Urinary bladder (tissue), 4 donors: Measurements from ENCODE around the gene TGFB1. TPM values are rescaled to one million over a fixed set of nuclear protein-coding genes. Genes with fewer than 3 reads are reported as not detected.
"Not testable (repeated sequence)": the region's sequence is repeated elsewhere in the genome, so short reads cannot be mapped to it uniquely, and the experiment has no call there.

Experiments used
- DNase-seq: peaks from one replicate; pipeline ENCODE4 v3.0.0-alpha.2; 2015; ENCODE audit errors: extremely low spot score
- H3K27ac ChIP-seq: one replicate; pipeline ENCODE4 v1.5.1; 2013; ENCODE audit warnings: low read depth, mild to moderate bottlenecking, moderate library complexity
- H3K36me3 ChIP-seq: one replicate; pipeline ENCODE4 v1.6.1; 2013; ENCODE audit warnings: mild to moderate bottlenecking, moderate library complexity; ENCODE audit not compliant: insufficient read depth
- H3K4me1 ChIP-seq: one replicate; pipeline ENCODE4 v1.6.1; 2013; ENCODE audit warnings: mild to moderate bottlenecking, moderate library complexity; ENCODE audit not compliant: insufficient read depth
- H3K4me3 ChIP-seq: one replicate; pipeline ENCODE4 v1.5.1; 2013; ENCODE audit warnings: low read depth, low read length
- WGBS: extraction: QIAGEN DNeasy Blood & Tissue Kit; methylation state at CpG from one replicate; pipeline ENCODE4 v1.1.7; 2013; 5-methylcytosine and 5-hydroxymethylcytosine counted together
- polyA plus RNA-seq: library from polyadenylated mRNA; stranded (reverse); fragments of 200-250 nt; gene quantifications from one replicate; pipeline ENCODE4 v1.2.3, GENCODE V29; 2013
- total RNA-seq: library from RNA; depleted of rRNA; stranded (reverse); fragments of >200 nt; gene quantifications from one replicate; pipeline ENCODE4 v1.2.3, GENCODE V29; 2014
- donor health status: healthy with polysubstance abuse.
- donor health status: healthy.

TGFB1 gene
- total and polyA plus RNA-seq, 2 donors, result 9.2 to 58.9 TPM

- Histone ChIP-seq H3K27ac (no peak overlapping the region), H3K36me3 (peaks cover 3% of the 10 kb centered on the region), H3K4me1 (no peaks in the 10 kb centered on the region), H3K4me3 (no peak overlapping the region)
- WGBS, result 71% methylated on average over 4 of the region's 4 CpGs
- no peak for DNase-seq
Observed at GRCh38 chr19:41304706-41305483, 48.8 kb downstream of the TGFB1 start.

- WGBS, result 92% methylated on average over 14 of the region's 14 CpGs
- no peak for DNase-seq
- Histone ChIP-seq H3K36me3 (peaks cover 3% of the 10 kb centered on the region), H3K4me3 (no peak overlapping the region), H3K27ac (no peak overlapping the region), H3K4me1 (no peaks in the 10 kb centered on the region)
Observed at GRCh38 chr19:41303954-41304353, 49.8 kb downstream of the TGFB1 start.

- Histone ChIP-seq H3K4me1 (no peaks in the 10 kb centered on the region), H3K36me3 (peaks cover 3% of the 10 kb centered on the region), H3K27ac (no peak overlapping the region), H3K4me3 (no peak overlapping the region)
- WGBS, result 77% methylated on average over 21 of the region's 21 CpGs
- DNase-seq, result no peak
Observed at GRCh38 chr19:41302624-41303351, 50.9 kb downstream of the TGFB1 start.

- no peak for DNase-seq
- no peaks in the 10 kb centered on the region for H3K4me1 ChIP-seq
Observed at GRCh38 chr19:41300555-41300954, 53.2 kb downstream of the TGFB1 start.

GRCh38 chr19:41299755-41300089 lies 54.0 kb downstream of the TGFB1 start:
- no peak for DNase-seq
- WGBS, result 23% methylated on average over 4 of the region's 4 CpGs
- Histone ChIP-seq H3K4me3 (no peak overlapping the region), H3K4me1 (no peaks in the 10 kb centered on the region), H3K27ac (peak overlapping the region; percentile 30), H3K36me3 (peaks cover 1% of the 10 kb centered on the region)

More at GRCh38 chr19:41300555-41300954, 53.2 kb downstream of the TGFB1 start:
- H3K36me3 ChIP-seq, result peaks cover 3% of the 10 kb centered on the region
- WGBS, result 83% methylated on average over 6 of the region's 6 CpGs
- no peak overlapping the region for H3K4me3 ChIP-seq
- H3K27ac ChIP-seq, result no peak overlapping the region

GRCh38 chr19:41299046-41299754 lies 54.5 kb downstream of the TGFB1 start:
- H3K4me1 ChIP-seq, result no peaks in the 10 kb centered on the region
- 36% methylated on average over 10 of the region's 10 CpGs for WGBS
- DNase-seq, result no peak
- peak overlapping the region; percentile 34 for H3K27ac ChIP-seq
- no peak overlapping the region for H3K4me3 ChIP-seq
- H3K36me3 ChIP-seq, result no peaks in the 10 kb centered on the region

GRCh38 chr19:41298348-41298964 lies 55.3 kb downstream of the TGFB1 start:
- 21% methylated on average over 4 of the region's 4 CpGs for WGBS
- H3K27ac ChIP-seq, result peak overlapping the region; percentile 65
- no peaks in the 10 kb centered on the region for H3K36me3 ChIP-seq
- no peaks in the 10 kb centered on the region for H3K4me1 ChIP-seq
- DNase-seq, result no peak
- H3K4me3 ChIP-seq, result no peak overlapping the region

- peak overlapping the region; percentile 65 for H3K27ac ChIP-seq
- H3K4me1 ChIP-seq, result no peaks in the 10 kb centered on the region
- H3K4me3 ChIP-seq, result no peak overlapping the region
- no peaks in the 10 kb centered on the region for H3K36me3 ChIP-seq
- 50% methylated on average over 7 of the region's 7 CpGs for WGBS
- DNase-seq, result no peak
Observed at GRCh38 chr19:41297628-41298347, 55.9 kb downstream of the TGFB1 start.

- DNase-seq, result no peak
- no peak overlapping the region for H3K4me3 ChIP-seq
- no peaks in the 10 kb centered on the region for H3K4me1 ChIP-seq
- no peak overlapping the region for H3K27ac ChIP-seq
- 79% methylated on average over 2 of the region's 2 CpGs for WGBS
- H3K36me3 ChIP-seq, result peaks cover 3% of the 10 kb centered on the region
Observed at GRCh38 chr19:41296433-41296871, 57.3 kb downstream of the TGFB1 start.

- Histone ChIP-seq H3K36me3 (peaks cover 7% of the 10 kb centered on the region), H3K4me3 (no peak overlapping the region), H3K27ac (no peak overlapping the region), H3K4me1 (no peaks in the 10 kb centered on the region)
- WGBS, result 78% methylated on average over 6 of the region's 6 CpGs
- no peak for DNase-seq
Observed at GRCh38 chr19:41295499-41295898, 58.2 kb downstream of the TGFB1 start.

GRCh38 chr19:41294393-41294792 lies 59.3 kb downstream of the TGFB1 start:
- 96% methylated on average over 10 of the region's 10 CpGs for WGBS
- Histone ChIP-seq H3K36me3 (peaks cover 7% of the 10 kb centered on the region), H3K27ac (no peak overlapping the region), H3K4me3 (no peak overlapping the region), H3K4me1 (no peaks in the 10 kb centered on the region)
- no peak for DNase-seq

- H3K27ac ChIP-seq, H3K4me1 ChIP-seq, H3K36me3 ChIP-seq, DNase-seq, H3K4me3 ChIP-seq: not testable (repeated sequence)
- WGBS, result 90% methylated on average over 8 of the region's 8 CpGs
Observed at GRCh38 chr19:41289814-41290213, 63.9 kb downstream of the TGFB1 start.
